Astrocyte (in vitro differentiated cells and primary cell): ENCODE data around the gene UROC1.

Source experiments
- EZH2 ChIP-seq: IDR thresholded peaks from 2 replicates; pipeline ENCODE4 v1.6.1; 2012; ENCODE audit warnings: mild to moderate bottlenecking, low read length, inconsistent platforms; ENCODE audit not compliant: insufficient read depth
- TF ChIP-seq, protein P1 (sequence below): IDR thresholded peaks from 2 replicates; pipeline ENCODE4 v1.5.1; 2011; ENCODE audit warnings: low read depth, mild to moderate bottlenecking, inconsistent platforms, low read length, moderate library complexity; ENCODE audit not compliant: insufficient read depth

DNA sequence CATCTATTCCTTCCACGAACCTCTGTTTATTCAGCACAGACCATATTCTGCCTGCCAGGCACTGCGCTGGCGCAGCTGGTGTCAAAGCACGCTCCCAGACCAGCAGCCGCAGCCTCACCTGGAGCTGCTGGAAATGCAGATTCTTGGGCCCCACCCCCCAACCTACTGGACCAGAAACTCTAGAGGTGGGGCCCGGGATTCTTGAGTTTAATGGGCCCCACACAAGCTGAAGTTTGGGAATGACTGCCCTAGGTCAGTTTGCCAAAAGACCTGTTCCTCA is 13.4 kb upstream of the UROC1 start:
- TF ChIP-seq, protein P1, sequence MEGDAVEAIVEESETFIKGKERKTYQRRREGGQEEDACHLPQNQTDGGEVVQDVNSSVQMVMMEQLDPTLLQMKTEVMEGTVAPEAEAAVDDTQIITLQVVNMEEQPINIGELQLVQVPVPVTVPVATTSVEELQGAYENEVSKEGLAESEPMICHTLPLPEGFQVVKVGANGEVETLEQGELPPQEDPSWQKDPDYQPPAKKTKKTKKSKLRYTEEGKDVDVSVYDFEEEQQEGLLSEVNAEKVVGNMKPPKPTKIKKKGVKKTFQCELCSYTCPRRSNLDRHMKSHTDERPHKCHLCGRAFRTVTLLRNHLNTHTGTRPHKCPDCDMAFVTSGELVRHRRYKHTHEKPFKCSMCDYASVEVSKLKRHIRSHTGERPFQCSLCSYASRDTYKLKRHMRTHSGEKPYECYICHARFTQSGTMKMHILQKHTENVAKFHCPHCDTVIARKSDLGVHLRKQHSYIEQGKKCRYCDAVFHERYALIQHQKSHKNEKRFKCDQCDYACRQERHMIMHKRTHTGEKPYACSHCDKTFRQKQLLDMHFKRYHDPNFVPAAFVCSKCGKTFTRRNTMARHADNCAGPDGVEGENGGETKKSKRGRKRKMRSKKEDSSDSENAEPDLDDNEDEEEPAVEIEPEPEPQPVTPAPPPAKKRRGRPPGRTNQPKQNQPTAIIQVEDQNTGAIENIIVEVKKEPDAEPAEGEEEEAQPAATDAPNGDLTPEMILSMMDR, result no peak
- TF ChIP-seq EZH2, result no peak
